PC-9 (cell line): Measurements from ENCODE around the gene CAPN10. TPM values are rescaled to one million over a fixed set of nuclear protein-coding genes. Genes with fewer than 3 reads are reported as not detected.

Experiments used
- BruUV-seq: library from RNA; stranded (reverse); fragments of 400-500 nt; replicated peaks from 2 replicates; lab custom pipeline; 2021; lab: Mats Ljungman, UMichigan
- CTCF ChIA-PET: fragments of 300-600 bp; sonication (Branson Sonifier 250); formaldehyde crosslinking; loops from one replicate; lab custom pipeline; 2022; ENCODE audit warnings: antibody characterized with exemption; lab: Charles Lee
- POLR2A ChIA-PET: fragments of 300-600 bp; sonication (Branson Sonifier 250); formaldehyde crosslinking; loops from one replicate; lab custom pipeline; 2022; ENCODE audit warnings: antibody characterized with exemption; ENCODE audit not compliant: unreplicated experiment; lab: Charles Lee
- DNase-seq, 2 experiments: peaks; one replicate each; pipeline versions ENCODE4 v3.0.0 to v3.0.0-alpha.2; 2015 to 2022; ENCODE audit warnings: mixed read lengths in 1 of 2
- H2AFZ ChIP-seq: fragments of 200-600 bp; sonication (generic); 2 replicates; pipeline ENCODE4 v1.8.1; 2017; ENCODE audit warnings: antibody characterized with exemption
- H3F3A ChIP-seq: fragments of 200-600 bp; sonication (generic); 2 replicates; pipeline ENCODE4 v1.8.1; 2017; ENCODE audit warnings: antibody characterized with exemption, mild to moderate bottlenecking, low read depth; ENCODE audit not compliant: insufficient read depth
- H3K27ac ChIP-seq: fragments of 200-600 bp; sonication (generic); 2 replicates; pipeline ENCODE4 v1.6.1; 2016; ENCODE audit warnings: mixed run types
- H3K27me3 ChIP-seq: fragments of 200-600 bp; sonication (generic); 2 replicates; pipeline ENCODE4 v1.6.1; 2016; ENCODE audit warnings: low read depth, mixed run types; ENCODE audit not compliant: insufficient read depth
- H3K36me3 ChIP-seq: fragments of 200-600 bp; sonication (generic); 2 replicates; pipeline ENCODE4 v1.6.1; 2016; ENCODE audit warnings: low read depth, mixed run types
- H3K4me1 ChIP-seq: fragments of 200-600 bp; sonication (generic); replicated peaks from 2 replicates; pipeline ENCODE4 v1.6.1; 2016; ENCODE audit warnings: mixed run types; ENCODE audit not compliant: insufficient read depth
- H3K4me2 ChIP-seq: fragments of 200-600 bp; sonication (generic); 2 replicates; pipeline ENCODE4 v1.6.1; 2017; ENCODE audit warnings: mixed run types
- H3K4me3 ChIP-seq: fragments of 200-600 bp; sonication (generic); 2 replicates; pipeline ENCODE4 v1.6.1; 2016; ENCODE audit warnings: mixed run types
- H3K79me2 ChIP-seq: fragments of 200-600 bp; sonication (generic); 2 replicates; pipeline ENCODE4 v1.6.1; 2017; ENCODE audit warnings: low read depth, mixed run types
- H3K9me2 ChIP-seq: fragments of 200-600 bp; sonication (generic); 2 replicates; pipeline ENCODE4 v1.8.1; 2017; ENCODE audit warnings: mild to moderate bottlenecking; ENCODE audit not compliant: insufficient read depth
- H3K9me3 ChIP-seq: fragments of 200-600 bp; sonication (generic); 2 replicates; pipeline ENCODE4 v1.8.1; 2016; ENCODE audit warnings: low read depth; ENCODE audit not compliant: insufficient read depth
- H4K20me1 ChIP-seq: fragments of 200-600 bp; sonication (generic); 2 replicates; pipeline ENCODE4 v1.8.1; 2017; ENCODE audit not compliant: insufficient read depth
- CTCF ChIP-seq: fragments of 200-600 bp; sonication (generic); conservative IDR thresholded peaks from 2 replicates; pipeline ENCODE4 v1.6.1; 2017; ENCODE audit warnings: mixed run types, antibody characterized with exemption, mild to moderate bottlenecking, moderate library complexity
- EZH2 ChIP-seq: fragments of 200-600 bp; sonication (generic); IDR thresholded peaks from 2 replicates; pipeline ENCODE4 v1.8.0; 2017; ENCODE audit warnings: antibody characterized with exemption, low read depth
- intact Hi-C: fragments of 100-400 bp; cut with micrococcal nuclease; formaldehyde crosslinking; loops from one replicate; pipeline ENCODE4 v1.10.0; 2022; ENCODE audit not compliant: unreplicated experiment
- total RNA-seq: library from RNA; stranded (reverse); gene quantifications from 2 replicates; pipeline ENCODE4 v1.2.3, GENCODE V29; 2021

Gene CAPN10
- total RNA-seq, 1 experiment from 2014 or later, result 49.8 TPM

GRCh38 chr2:240642806-240643092, 56.2 kb downstream of the CAPN10 start:
- intact Hi-C loops, result no loop called here
- ChIA-PET CTCF (interaction anchor here (0.7 kb wide), 1 partner anchor 1160 kb away, joined by 7 read pairs; no protein-coding TSS in a partner anchor), POLR2A (no interaction called here)
- Histone ChIP-seq H4K20me1 (no peaks in the 10 kb centered on the region), H3K27me3 (peaks cover 78% of the 10 kb centered on the region), H3K4me2 (no peak overlapping the region), H3K9me3 (no peaks in the 10 kb centered on the region), H3K4me3 (no peak overlapping the region), H2AFZ (no peak overlapping the region), H3K36me3 (no peaks in the 10 kb centered on the region), H3K9me2 (no peaks in the 10 kb centered on the region), H3F3A (no peaks in the 10 kb centered on the region), H3K79me2 (no peaks in the 10 kb centered on the region), H3K4me1 (no peaks in the 10 kb centered on the region), H3K27ac (no peak overlapping the region)
- DNase-seq, result no peak
- TF ChIP-seq CTCF, result no peak
- TF ChIP-seq EZH2, result no peak
- BruUV-seq, result no TSS peak

- ChIA-PET CTCF (no interaction called here), POLR2A (no interaction called here)
- no TSS peak for BruUV-seq
- intact Hi-C loops, result no loop called here
- DNase-seq, result no peak
- Histone ChIP-seq H3K4me3 (no peak overlapping the region), H3K36me3 (no peaks in the 10 kb centered on the region), H3K27me3 (peaks cover 78% of the 10 kb centered on the region), H3K27ac (no peak overlapping the region), H4K20me1 (no peaks in the 10 kb centered on the region), H3K79me2 (no peaks in the 10 kb centered on the region), H3K4me2 (no peak overlapping the region), H3K9me2 (no peaks in the 10 kb centered on the region), H2AFZ (no peak overlapping the region), H3K4me1 (no peaks in the 10 kb centered on the region), H3F3A (no peaks in the 10 kb centered on the region), H3K9me3 (no peaks in the 10 kb centered on the region)
- TF ChIP-seq EZH2, result no peak
- no peak for TF ChIP-seq CTCF
These were observed 56.7 kb downstream of the CAPN10 start for GRCh38 chr2:240643093-240643810.

GRCh38 chr2:240643811-240644150, 57.2 kb downstream of the CAPN10 start:
- no TSS peak for BruUV-seq
- CTCF ChIA-PET, result no interaction called here
- intact Hi-C loops, result no loop called here

More at GRCh38 chr2:240643811-240644150, 57.2 kb downstream of the CAPN10 start:
- POLR2A ChIA-PET, result no interaction called here
- Histone ChIP-seq H3K4me1 (no peaks in the 10 kb centered on the region), H3K36me3 (no peaks in the 10 kb centered on the region), H3K9me3 (no peaks in the 10 kb centered on the region), H4K20me1 (peaks cover 4% of the 10 kb centered on the region; the same call in 1 of the 2 replicates), H3K9me2 (no peaks in the 10 kb centered on the region), H3K4me3 (no peak overlapping the region), H3K4me2 (no peak overlapping the region), H3K27me3 (peaks cover 78% of the 10 kb centered on the region), H3K27ac (no peak overlapping the region), H3K79me2 (no peaks in the 10 kb centered on the region), H3F3A (no peaks in the 10 kb centered on the region), H2AFZ (no peak overlapping the region)
- TF ChIP-seq EZH2, result no peak
- no peak for TF ChIP-seq CTCF
- DNase-seq, result no peak
